Progenitor cell of endocrine pancreas (in vitro differentiated cells): ENCODE data around the gene TBC1D32. TPM values are rescaled to one million over a fixed set of nuclear protein-coding genes. Genes with fewer than 3 reads are reported as not detected.
"Not testable (repeated sequence)": the region's sequence is repeated elsewhere in the genome, so short reads cannot be mapped to it uniquely, and the experiment has no call there.

Experiments used
- DNase-seq: peaks from one replicate; pipeline ENCODE4 v3.0.0; 2021; ENCODE audit warnings: low spot score; ENCODE audit not compliant: unreplicated experiment
- H3K27ac Mint-ChIP-seq: 2 replicates; pipeline ENCODE4 v1.8.0; 2021; ENCODE audit warnings: mild to moderate bottlenecking, moderate library complexity, mixed read lengths
- H3K27me3 Mint-ChIP-seq: 2 replicates; pipeline ENCODE4 v1.8.0; 2021; ENCODE audit warnings: mixed read lengths
- H3K36me3 Mint-ChIP-seq: 2 replicates; pipeline ENCODE4 v1.8.0; 2022; ENCODE audit warnings: mixed read lengths; ENCODE audit not compliant: insufficient read depth
- H3K4me1 Mint-ChIP-seq: 2 replicates; pipeline ENCODE4 v1.8.0; 2021; ENCODE audit warnings: low read depth, mixed read lengths
- H3K4me3 Mint-ChIP-seq: 2 replicates; pipeline ENCODE4 v1.8.0; 2021; ENCODE audit warnings: low read depth, mild to moderate bottlenecking, moderate library complexity, mixed read lengths
- H3K9me3 Mint-ChIP-seq: 2 replicates; pipeline ENCODE4 v1.8.0; 2021; ENCODE audit warnings: low read depth, mixed read lengths
- total RNA-seq: library from RNA; stranded (reverse); gene quantifications from 2 replicates; pipeline ENCODE4 v1.2.1, GENCODE V29; 2021
- TF ChIP-seq, protein P1 (sequence below): fragments of 200-600 bp; sonication (generic); IDR thresholded peaks from one replicate; pipeline ENCODE4 v1.5.0; 2021; ENCODE audit warnings: antibody characterized with exemption, mild to moderate bottlenecking; ENCODE audit not compliant: unreplicated experiment

TBC1D32 gene
- total RNA-seq, 1 donor from 2014 or later = 15.4 TPM

DNA sequence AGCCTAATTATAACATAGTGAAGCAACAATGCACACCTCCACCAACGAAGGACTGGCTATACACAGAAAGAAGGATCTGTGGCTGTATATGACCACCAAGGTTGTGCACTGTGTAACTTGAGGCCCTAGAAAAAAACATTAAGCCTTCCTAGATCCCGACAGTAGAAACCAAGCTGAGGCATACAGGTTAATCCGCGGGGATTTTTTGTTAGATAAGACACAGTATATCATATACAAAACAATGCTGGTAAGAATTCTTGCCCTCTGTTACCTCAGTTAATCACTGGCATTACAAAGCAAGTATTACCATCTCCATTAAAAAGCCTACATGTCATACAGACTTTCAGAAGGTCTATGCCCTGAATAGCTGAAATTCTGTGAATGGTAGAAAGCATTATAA, 228.8 kb downstream of the TBC1D32 start:
- Mint-ChIP-seq H3K27ac (no peak overlapping the region), H3K27me3 (no peaks in the 10 kb centered on the region), H3K4me3 (no peak overlapping the region), H3K9me3 (peaks cover 5% of the 10 kb centered on the region), H3K4me1 (no peaks in the 10 kb centered on the region), H3K36me3 (peaks cover 9% of the 10 kb centered on the region)
- no peak for DNase-seq
- TF ChIP-seq, protein P1, sequence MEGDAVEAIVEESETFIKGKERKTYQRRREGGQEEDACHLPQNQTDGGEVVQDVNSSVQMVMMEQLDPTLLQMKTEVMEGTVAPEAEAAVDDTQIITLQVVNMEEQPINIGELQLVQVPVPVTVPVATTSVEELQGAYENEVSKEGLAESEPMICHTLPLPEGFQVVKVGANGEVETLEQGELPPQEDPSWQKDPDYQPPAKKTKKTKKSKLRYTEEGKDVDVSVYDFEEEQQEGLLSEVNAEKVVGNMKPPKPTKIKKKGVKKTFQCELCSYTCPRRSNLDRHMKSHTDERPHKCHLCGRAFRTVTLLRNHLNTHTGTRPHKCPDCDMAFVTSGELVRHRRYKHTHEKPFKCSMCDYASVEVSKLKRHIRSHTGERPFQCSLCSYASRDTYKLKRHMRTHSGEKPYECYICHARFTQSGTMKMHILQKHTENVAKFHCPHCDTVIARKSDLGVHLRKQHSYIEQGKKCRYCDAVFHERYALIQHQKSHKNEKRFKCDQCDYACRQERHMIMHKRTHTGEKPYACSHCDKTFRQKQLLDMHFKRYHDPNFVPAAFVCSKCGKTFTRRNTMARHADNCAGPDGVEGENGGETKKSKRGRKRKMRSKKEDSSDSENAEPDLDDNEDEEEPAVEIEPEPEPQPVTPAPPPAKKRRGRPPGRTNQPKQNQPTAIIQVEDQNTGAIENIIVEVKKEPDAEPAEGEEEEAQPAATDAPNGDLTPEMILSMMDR = no peak

DNA sequence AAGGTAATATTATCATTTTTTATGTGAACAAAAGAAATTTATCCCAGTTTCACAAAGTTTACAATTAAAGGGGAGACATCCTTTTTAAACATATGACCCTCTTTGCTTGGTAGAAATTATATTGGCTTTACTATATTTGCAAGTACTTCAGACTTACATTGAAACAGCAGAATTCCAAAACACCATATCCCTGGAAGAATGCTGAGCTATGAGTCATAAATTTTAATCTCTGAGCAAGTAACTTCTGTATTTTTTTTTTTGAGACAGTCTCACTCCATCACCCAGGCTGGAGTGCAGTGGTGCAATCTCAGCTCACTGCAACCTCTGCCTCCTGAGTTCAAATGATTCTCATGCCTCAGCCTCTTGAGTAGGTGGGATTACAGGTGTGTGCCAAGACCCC, 240.4 kb downstream of the TBC1D32 start:
- TF ChIP-seq, protein P1 = no peak
- H3K27ac Mint-ChIP-seq = no peak overlapping the region

DNA sequence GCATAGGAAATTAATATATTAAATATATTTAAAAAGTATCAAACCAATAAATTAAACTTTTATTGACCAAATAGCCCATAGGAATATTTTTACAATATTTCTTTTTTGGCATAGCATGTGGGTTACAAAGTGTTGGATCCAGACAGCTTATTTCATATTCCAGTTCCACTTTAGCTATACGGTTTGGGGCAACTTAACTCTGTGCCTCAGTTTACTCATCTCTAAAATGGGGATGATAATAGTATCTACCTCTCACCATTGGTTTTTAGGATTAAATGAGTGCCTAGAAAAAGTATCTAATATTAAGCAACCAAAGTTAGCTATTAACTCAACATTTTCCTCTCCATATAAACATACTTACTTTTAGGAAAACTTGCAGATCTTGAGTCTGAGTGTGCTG, 243.8 kb downstream of the TBC1D32 start:
- H3K36me3 Mint-ChIP-seq = no peaks in the 10 kb centered on the region
- no peak overlapping the region for H3K27ac Mint-ChIP-seq
- H3K27me3 Mint-ChIP-seq = no peaks in the 10 kb centered on the region
- no peaks in the 10 kb centered on the region for H3K4me1 Mint-ChIP-seq
- TF ChIP-seq, protein P1 = no peak
- DNase-seq = no peak
- no peaks in the 10 kb centered on the region for H3K9me3 Mint-ChIP-seq
- no peak overlapping the region for H3K4me3 Mint-ChIP-seq

More for the DNA sequence above, 240.4 kb downstream of the TBC1D32 start:
- Mint-ChIP-seq H3K4me1 (no peaks in the 10 kb centered on the region), H3K9me3 (peaks cover 5% of the 10 kb centered on the region), H3K27me3 (no peaks in the 10 kb centered on the region), H3K4me3 (no peak overlapping the region), H3K36me3 (no peaks in the 10 kb centered on the region)
- DNase-seq = no peak

DNA sequence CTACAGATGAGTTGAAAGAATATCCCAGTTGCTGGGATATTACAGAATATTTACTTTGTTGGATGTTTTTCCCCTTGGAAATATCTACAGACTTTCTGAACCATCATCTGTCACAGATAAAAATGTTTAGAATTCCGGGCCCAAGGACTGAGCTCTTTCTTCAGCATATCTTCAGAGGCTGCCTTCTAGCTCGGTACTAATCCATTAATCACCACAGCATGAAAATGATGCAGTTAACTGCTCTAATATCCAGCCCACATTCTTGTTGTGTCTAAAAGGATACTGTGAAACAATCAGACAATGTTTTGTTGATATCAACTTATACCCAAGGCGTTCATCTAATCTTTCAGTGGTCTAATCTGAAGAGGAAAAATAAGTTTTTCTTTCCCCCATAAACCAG, 247.4 kb downstream of the TBC1D32 start:
- H3K9me3 Mint-ChIP-seq = no peaks in the 10 kb centered on the region
- no peak overlapping the region for H3K4me3 Mint-ChIP-seq
- TF ChIP-seq, protein P1 = no peak
- H3K4me1 Mint-ChIP-seq = no peaks in the 10 kb centered on the region
- H3K36me3 Mint-ChIP-seq = no peaks in the 10 kb centered on the region
- DNase-seq = no peak
- H3K27ac Mint-ChIP-seq = no peak overlapping the region
- no peaks in the 10 kb centered on the region for H3K27me3 Mint-ChIP-seq

DNA sequence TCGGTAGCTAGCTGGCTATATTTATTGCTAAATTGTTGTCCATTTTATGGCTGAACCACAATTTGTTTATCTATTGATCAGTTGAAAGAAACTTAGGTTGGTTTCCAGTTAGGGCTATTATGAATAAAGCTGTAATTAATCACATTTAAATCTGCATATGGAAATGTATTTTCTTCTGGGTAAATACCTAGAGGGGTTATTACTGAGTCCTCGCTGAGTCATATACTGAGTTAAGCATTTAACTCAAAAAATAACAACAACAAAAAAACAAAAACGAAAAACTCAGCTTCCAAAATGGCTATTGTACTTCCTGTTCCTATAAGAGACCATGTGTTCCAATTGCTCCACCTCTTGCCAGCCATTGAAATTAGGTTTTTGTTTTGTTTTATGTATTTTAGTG, 258.2 kb downstream of the TBC1D32 start:
- Mint-ChIP-seq H3K27ac (no peak overlapping the region), H3K4me3 (no peak overlapping the region), H3K9me3 (peaks cover 3% of the 10 kb centered on the region), H3K36me3 (no peaks in the 10 kb centered on the region), H3K4me1 (no peaks in the 10 kb centered on the region), H3K27me3 (no peaks in the 10 kb centered on the region)
- TF ChIP-seq, protein P1 = no peak
- no peak for DNase-seq

DNA sequence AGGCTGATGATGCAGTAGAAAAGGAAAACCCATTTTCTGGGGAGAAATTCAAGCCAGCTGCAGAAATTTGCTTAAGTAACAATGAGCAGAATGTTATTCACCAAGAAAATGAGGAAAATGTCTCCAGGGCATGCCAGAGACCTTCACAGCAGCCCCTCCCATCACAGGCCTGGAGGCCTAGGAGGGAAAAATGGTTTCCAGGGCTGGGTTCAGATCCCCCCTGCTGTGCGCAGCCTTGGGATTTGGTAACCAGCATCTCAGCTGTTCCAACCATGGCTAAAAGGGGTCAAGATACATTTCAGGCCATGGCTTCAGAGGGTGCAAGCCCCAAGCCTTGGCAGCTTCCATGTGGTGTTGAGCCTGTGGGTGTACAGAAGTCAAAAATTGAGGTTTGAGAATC, 265.5 kb downstream of the TBC1D32 start:
- H3K4me1 Mint-ChIP-seq, DNase-seq, H3K27ac Mint-ChIP-seq, H3K27me3 Mint-ChIP-seq, H3K4me3 Mint-ChIP-seq: not testable (repeated sequence)
- Mint-ChIP-seq H3K36me3 (peaks cover 15% of the 10 kb centered on the region), H3K9me3 (peaks cover 36% of the 10 kb centered on the region)
